ENCODE data around the gene ALLC.

GRCh38 chr2:3644891-3645605 lies 13.0 kb upstream of the ALLC start:
- TF ChIP-seq, protein P1, sequence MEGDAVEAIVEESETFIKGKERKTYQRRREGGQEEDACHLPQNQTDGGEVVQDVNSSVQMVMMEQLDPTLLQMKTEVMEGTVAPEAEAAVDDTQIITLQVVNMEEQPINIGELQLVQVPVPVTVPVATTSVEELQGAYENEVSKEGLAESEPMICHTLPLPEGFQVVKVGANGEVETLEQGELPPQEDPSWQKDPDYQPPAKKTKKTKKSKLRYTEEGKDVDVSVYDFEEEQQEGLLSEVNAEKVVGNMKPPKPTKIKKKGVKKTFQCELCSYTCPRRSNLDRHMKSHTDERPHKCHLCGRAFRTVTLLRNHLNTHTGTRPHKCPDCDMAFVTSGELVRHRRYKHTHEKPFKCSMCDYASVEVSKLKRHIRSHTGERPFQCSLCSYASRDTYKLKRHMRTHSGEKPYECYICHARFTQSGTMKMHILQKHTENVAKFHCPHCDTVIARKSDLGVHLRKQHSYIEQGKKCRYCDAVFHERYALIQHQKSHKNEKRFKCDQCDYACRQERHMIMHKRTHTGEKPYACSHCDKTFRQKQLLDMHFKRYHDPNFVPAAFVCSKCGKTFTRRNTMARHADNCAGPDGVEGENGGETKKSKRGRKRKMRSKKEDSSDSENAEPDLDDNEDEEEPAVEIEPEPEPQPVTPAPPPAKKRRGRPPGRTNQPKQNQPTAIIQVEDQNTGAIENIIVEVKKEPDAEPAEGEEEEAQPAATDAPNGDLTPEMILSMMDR (IDR thresholded peaks at IDR 0.05), result no peak
- no peak for TF ChIP-seq POLR2A (IDR thresholded peaks at IDR 0.05)
